GM18867 (cell line): ENCODE measurements around the gene CNPPD1.

Source experiments
- ATAC-seq: cut with Tn5 transposase; IDR thresholded peaks from one replicate; pipeline ENCODE4 v1.9.1; 2021; ENCODE audit warnings: mild to moderate bottlenecking, moderate library complexity; ENCODE audit not compliant: unreplicated experiment

CNPPD1 gene

GRCh38 chr2:219123356-219124135, 53.2 kb downstream of the CNPPD1 start:
- no peak for ATAC-seq

DNA sequence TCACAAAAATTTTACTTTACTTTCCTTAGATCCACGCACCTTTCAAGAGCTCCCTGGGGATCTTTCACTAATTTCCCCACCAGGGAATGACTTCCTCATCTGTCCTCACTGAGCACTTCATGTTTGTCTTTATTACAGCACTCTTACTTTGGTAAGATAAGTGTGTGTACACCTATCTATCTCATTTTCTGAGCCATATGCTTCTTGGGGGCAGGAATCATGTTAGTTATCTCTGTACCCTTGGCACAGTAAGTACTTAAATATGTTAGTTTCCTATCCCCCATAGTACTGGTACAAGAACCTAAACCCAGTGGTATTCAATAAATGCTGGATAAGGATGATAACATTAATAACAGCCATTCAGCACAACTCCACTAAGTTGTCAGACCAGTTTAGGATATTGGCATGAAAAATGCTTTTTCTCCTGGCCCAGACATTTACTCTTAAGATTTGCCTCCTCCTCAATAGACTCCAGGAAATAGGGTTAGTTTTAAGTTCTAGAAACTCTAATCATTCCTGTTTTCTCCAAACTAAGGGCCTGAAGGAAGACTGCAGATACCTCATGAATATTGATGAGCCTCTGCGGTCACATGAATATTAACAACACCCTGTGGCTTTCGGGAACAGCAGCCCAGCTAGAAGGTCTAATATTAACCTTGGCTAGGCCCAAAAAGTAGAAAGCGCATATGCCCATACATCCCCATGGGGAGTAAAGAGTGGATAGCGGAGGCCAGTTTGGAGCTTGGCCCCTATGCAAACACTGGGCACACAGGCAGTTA, 54.3 kb downstream of the CNPPD1 start:
- no peak for ATAC-seq
